ENCODE measurements around the gene SGF29.
"Not testable (repeated sequence)": the region's sequence is repeated elsewhere in the genome, so short reads cannot be mapped to it uniquely, and the experiment has no call there.

The SGF29 gene

GRCh38 chr16:28567292-28567691 is 13.6 kb downstream of the SGF29 start:
- DNase-seq: no peak

- DNase-seq: peak; percentile 43
Observed at GRCh38 chr16:28569021-28569420, 15.3 kb downstream of the SGF29 start.

GRCh38 chr16:28569968-28570752 is 16.4 kb downstream of the SGF29 start:
- no peak for DNase-seq

GRCh38 chr16:28572696-28573510 is 19.2 kb downstream of the SGF29 start:
- DNase-seq: peak; percentile 68

GRCh38 chr16:28573738-28574718 is 20.3 kb downstream of the SGF29 start:
- DNase-seq: no peak

GRCh38 chr16:28574925-28575324 is 21.2 kb downstream of the SGF29 start:
- no peak for DNase-seq

GRCh38 chr16:28575446-28576109 is 21.9 kb downstream of the SGF29 start:
- DNase-seq: no peak

- DNase-seq: no peak
Observed at GRCh38 chr16:28580726-28581315, 27.1 kb downstream of the SGF29 start.

- no peak for DNase-seq
Observed at GRCh38 chr16:28585674-28586073, 32.0 kb downstream of the SGF29 start.

GRCh38 chr16:28586466-28586865 is 32.7 kb downstream of the SGF29 start:
- DNase-seq: no peak

GRCh38 chr16:28587386-28587785 is 33.7 kb downstream of the SGF29 start:
- DNase-seq: no peak

GRCh38 chr16:28589069-28589468 is 35.3 kb downstream of the SGF29 start:
- no peak for DNase-seq

GRCh38 chr16:28589930-28590329 is 36.2 kb downstream of the SGF29 start:
- DNase-seq: no peak

- DNase-seq: no peak
Observed at GRCh38 chr16:28590384-28591340, 36.9 kb downstream of the SGF29 start.

- DNase-seq: no peak
Observed at GRCh38 chr16:28591355-28591754, 37.6 kb downstream of the SGF29 start.

GRCh38 chr16:28592511-28592910 is 38.8 kb downstream of the SGF29 start:
- DNase-seq: no peak

GRCh38 chr16:28592979-28593553 is 39.3 kb downstream of the SGF29 start:
- no peak for DNase-seq

GRCh38 chr16:28595451-28595850 is 41.7 kb downstream of the SGF29 start:
- DNase-seq: not testable (repeated sequence)

- no peak for DNase-seq
Observed at GRCh38 chr16:28596115-28596630, 42.5 kb downstream of the SGF29 start.
